Measurements from ENCODE around the gene ARHGAP22.

The ARHGAP22 gene

GRCh38 chr10:48496105-48496830 is 108.6 kb downstream of the ARHGAP22 start:
- DNase-seq (no peak), ATAC-seq (no peak)
- H3K27me3 Mint-ChIP-seq: peaks cover 11% of the 10 kb centered on the region
- no peaks in the 10 kb centered on the region for H3K36me3 Mint-ChIP-seq (ENCODE audit: low read depth)
- no peak overlapping the region for H3K4me3 Mint-ChIP-seq
- peaks cover 11% of the 10 kb centered on the region for H3K4me1 Mint-ChIP-seq
- H3K9me3 Mint-ChIP-seq: no peaks in the 10 kb centered on the region
- no peak overlapping the region for H3K27ac Mint-ChIP-seq

GRCh38 chr10:48495282-48496045 is 109.4 kb downstream of the ARHGAP22 start:
- Mint-ChIP-seq H3K36me3 (ENCODE audit: low read depth) (no peaks in the 10 kb centered on the region), H3K4me1 (peaks cover 9% of the 10 kb centered on the region), H3K4me3 (no peak overlapping the region), H3K9me3 (no peaks in the 10 kb centered on the region), H3K27me3 (peaks cover 11% of the 10 kb centered on the region), H3K27ac (no peak overlapping the region)
- ATAC-seq (no peak), DNase-seq (no peak)

- peak overlapping the region; percentile 6 for H3K4me3 Mint-ChIP-seq
- DNase-seq: no peak
- H3K36me3 Mint-ChIP-seq (ENCODE audit: low read depth): no peaks in the 10 kb centered on the region
- ATAC-seq: no peak
- H3K9me3 Mint-ChIP-seq: no peaks in the 10 kb centered on the region
- no peak overlapping the region for H3K27ac Mint-ChIP-seq
- H3K27me3 Mint-ChIP-seq: peaks cover 11% of the 10 kb centered on the region
- peaks cover 9% of the 10 kb centered on the region for H3K4me1 Mint-ChIP-seq
These were observed 110.3 kb downstream of the ARHGAP22 start for GRCh38 chr10:48494611-48495010.

GRCh38 chr10:48494073-48494472 is 110.8 kb downstream of the ARHGAP22 start:
- H3K27ac Mint-ChIP-seq: no peak overlapping the region
- H3K4me3 Mint-ChIP-seq: no peak overlapping the region
- peaks cover 9% of the 10 kb centered on the region for H3K4me1 Mint-ChIP-seq
- DNase-seq (no peak), ATAC-seq (no peak)
- H3K27me3 Mint-ChIP-seq: peaks cover 11% of the 10 kb centered on the region
- H3K9me3 Mint-ChIP-seq: no peaks in the 10 kb centered on the region
- no peaks in the 10 kb centered on the region for H3K36me3 Mint-ChIP-seq (ENCODE audit: low read depth)

GRCh38 chr10:48493083-48493871 is 111.6 kb downstream of the ARHGAP22 start:
- Mint-ChIP-seq H3K4me1 (peaks cover 9% of the 10 kb centered on the region), H3K27ac (no peak overlapping the region), H3K27me3 (peaks cover 11% of the 10 kb centered on the region), H3K36me3 (ENCODE audit: low read depth) (no peaks in the 10 kb centered on the region), H3K4me3 (no peak overlapping the region), H3K9me3 (no peaks in the 10 kb centered on the region)
- ATAC-seq (no peak), DNase-seq (no peak)

GRCh38 chr10:48492201-48492600 is 112.7 kb downstream of the ARHGAP22 start:
- no peak overlapping the region for H3K4me3 Mint-ChIP-seq
- no peaks in the 10 kb centered on the region for H3K9me3 Mint-ChIP-seq
- ATAC-seq (no peak), DNase-seq (no peak)
- H3K36me3 Mint-ChIP-seq (ENCODE audit: low read depth): no peaks in the 10 kb centered on the region
- peaks cover 13% of the 10 kb centered on the region for H3K27me3 Mint-ChIP-seq
- H3K4me1 Mint-ChIP-seq: peaks cover 9% of the 10 kb centered on the region
- H3K27ac Mint-ChIP-seq: no peak overlapping the region

- H3K36me3 Mint-ChIP-seq (ENCODE audit: low read depth): no peaks in the 10 kb centered on the region
- peaks cover 14% of the 10 kb centered on the region for H3K27me3 Mint-ChIP-seq
- H3K9me3 Mint-ChIP-seq: no peaks in the 10 kb centered on the region
- no peak overlapping the region for H3K4me3 Mint-ChIP-seq
- ATAC-seq (no peak), DNase-seq (no peak)
- no peak overlapping the region for H3K27ac Mint-ChIP-seq
- peaks cover 9% of the 10 kb centered on the region for H3K4me1 Mint-ChIP-seq
These were observed 113.3 kb downstream of the ARHGAP22 start for GRCh38 chr10:48491392-48492139.

- no peaks in the 10 kb centered on the region for H3K9me3 Mint-ChIP-seq
- H3K27ac Mint-ChIP-seq: no peak overlapping the region
- ATAC-seq (no peak), DNase-seq (no peak)
- H3K4me1 Mint-ChIP-seq: peaks cover 9% of the 10 kb centered on the region
- H3K4me3 Mint-ChIP-seq: no peak overlapping the region
- H3K27me3 Mint-ChIP-seq: peaks cover 11% of the 10 kb centered on the region
- H3K36me3 Mint-ChIP-seq (ENCODE audit: low read depth): no peaks in the 10 kb centered on the region
These were observed 113.9 kb downstream of the ARHGAP22 start for GRCh38 chr10:48490946-48491345.

- no peak overlapping the region for H3K4me3 Mint-ChIP-seq
- no peak overlapping the region for H3K27ac Mint-ChIP-seq
- DNase-seq (no peak), ATAC-seq (no peak)
- H3K27me3 Mint-ChIP-seq: peaks cover 11% of the 10 kb centered on the region
- H3K9me3 Mint-ChIP-seq: no peaks in the 10 kb centered on the region
- H3K4me1 Mint-ChIP-seq: peaks cover 9% of the 10 kb centered on the region
- H3K36me3 Mint-ChIP-seq (ENCODE audit: low read depth): no peaks in the 10 kb centered on the region
These were observed 114.3 kb downstream of the ARHGAP22 start for GRCh38 chr10:48490571-48490940.

- no peaks in the 10 kb centered on the region for H3K36me3 Mint-ChIP-seq (ENCODE audit: low read depth)
- no peak overlapping the region for H3K4me3 Mint-ChIP-seq
- H3K27me3 Mint-ChIP-seq: peaks cover 10% of the 10 kb centered on the region
- no peaks in the 10 kb centered on the region for H3K9me3 Mint-ChIP-seq
- ATAC-seq (no peak), DNase-seq (no peak)
- H3K27ac Mint-ChIP-seq: no peak overlapping the region
- H3K4me1 Mint-ChIP-seq: peaks cover under 1% of the 10 kb centered on the region
These were observed 115.8 kb downstream of the ARHGAP22 start for GRCh38 chr10:48489099-48489498.

GRCh38 chr10:48487244-48487643 is 117.6 kb downstream of the ARHGAP22 start:
- Mint-ChIP-seq H3K4me3 (no peak overlapping the region), H3K36me3 (ENCODE audit: low read depth) (no peaks in the 10 kb centered on the region), H3K27ac (no peak overlapping the region), H3K27me3 (peaks cover 5% of the 10 kb centered on the region), H3K9me3 (no peaks in the 10 kb centered on the region), H3K4me1 (no peaks in the 10 kb centered on the region)
- ATAC-seq (no peak), DNase-seq (no peak)

- Mint-ChIP-seq H3K4me1 (no peaks in the 10 kb centered on the region), H3K27ac (no peak overlapping the region)
- DNase-seq: no peak
These were observed 119.2 kb downstream of the ARHGAP22 start for GRCh38 chr10:48485711-48486110.

GRCh38 chr10:48484911-48485310 is 120.0 kb downstream of the ARHGAP22 start:
- Mint-ChIP-seq H3K9me3 (no peaks in the 10 kb centered on the region), H3K4me1 (no peaks in the 10 kb centered on the region), H3K36me3 (ENCODE audit: low read depth) (no peaks in the 10 kb centered on the region), H3K27ac (no peak overlapping the region), H3K4me3 (no peak overlapping the region), H3K27me3 (peaks cover 5% of the 10 kb centered on the region)
- DNase-seq (no peak), ATAC-seq (no peak)

More at GRCh38 chr10:48485711-48486110, 119.2 kb downstream of the ARHGAP22 start:
- Mint-ChIP-seq H3K36me3 (ENCODE audit: low read depth) (no peaks in the 10 kb centered on the region), H3K4me3 (no peak overlapping the region), H3K9me3 (no peaks in the 10 kb centered on the region), H3K27me3 (peaks cover 5% of the 10 kb centered on the region)
- ATAC-seq: no peak

- DNase-seq: no peak
- no peak for ATAC-seq
- Mint-ChIP-seq H3K36me3 (ENCODE audit: low read depth) (no peaks in the 10 kb centered on the region), H3K27me3 (peaks cover 4% of the 10 kb centered on the region), H3K9me3 (no peaks in the 10 kb centered on the region), H3K27ac (no peak overlapping the region), H3K4me1 (no peaks in the 10 kb centered on the region), H3K4me3 (no peak overlapping the region)
These were observed 122.7 kb downstream of the ARHGAP22 start for GRCh38 chr10:48482207-48482606.

Measured in activated naive CD8-positive, alpha-beta T cell treated with anti-CD3 and anti-CD28 coated beads, Interleukin-2, amount 50 U/mL, for 24 hours (primary cell).